ENCODE measurements around the gene CALR3.

Gene CALR3

GRCh38 chr19:16458391-16459341 is 37.3 kb downstream of the CALR3 start:
- no peak for TF ChIP-seq TEAD4 (IDR thresholded peaks at IDR 0.05)
- no peak for TF ChIP-seq TAF1 (IDR thresholded peaks at IDR 0.05; ENCODE audit: low read depth)
- no peak for TF ChIP-seq MAX (IDR thresholded peaks at IDR 0.05)
- TF ChIP-seq TCF12 (IDR thresholded peaks at IDR 0.05; ENCODE audit: low read depth) = no peak
- no peak for TF ChIP-seq EP300 (IDR thresholded peaks at IDR 0.05; ENCODE audit: borderline replicate concordance)
- no peak for TF ChIP-seq RAD21 (IDR thresholded peaks at IDR 0.05; ENCODE audit: low read depth)
- TF ChIP-seq YY1 (IDR thresholded peaks at IDR 0.05; ENCODE audit: low read depth) = no peak
- TF ChIP-seq USF1 (IDR thresholded peaks at IDR 0.05) = no peak
- no peak for TF ChIP-seq REST (IDR thresholded peaks at IDR 0.05; ENCODE audit: low read depth)
- TF ChIP-seq CEBPB (IDR thresholded peaks at IDR 0.05) = no peak
- no peak for TF ChIP-seq NFIC (IDR thresholded peaks at IDR 0.05)
- TF ChIP-seq ZBTB7A (IDR thresholded peaks at IDR 0.05; ENCODE audit: low read depth) = no peak
- no peak for TF ChIP-seq FOXM1 (IDR thresholded peaks at IDR 0.05; ENCODE audit: borderline replicate concordance, low read depth)
- no peak for TF ChIP-seq CREB1 (IDR thresholded peaks at IDR 0.05; ENCODE audit: low read depth)
- TF ChIP-seq EGR1 (IDR thresholded peaks at IDR 0.05) = no peak

- TF ChIP-seq REST (IDR thresholded peaks at IDR 0.05; ENCODE audit: low read depth) = no peak
- TF ChIP-seq YY1 (IDR thresholded peaks at IDR 0.05; ENCODE audit: low read depth) = 0 out of 2 replicates have a peak, but pooled peaks have one; percentile 8
- no peak for TF ChIP-seq TEAD4 (IDR thresholded peaks at IDR 0.05)
- no peak for TF ChIP-seq CEBPB (IDR thresholded peaks at IDR 0.05)
Measured at GRCh38 chr19:16457954-16458331, 38.0 kb downstream of the CALR3 start.

GRCh38 chr19:16457195-16457953 is 38.6 kb downstream of the CALR3 start:
- TF ChIP-seq CEBPB (IDR thresholded peaks at IDR 0.05) (no peak), TCF12 (IDR thresholded peaks at IDR 0.05; ENCODE audit: low read depth) (peak; percentile 88), YY1 (IDR thresholded peaks at IDR 0.05; ENCODE audit: low read depth) (peak; percentile 43; the same call in 1 of the 2 replicates), USF1 (IDR thresholded peaks at IDR 0.05) (no peak), ZBTB7A (IDR thresholded peaks at IDR 0.05; ENCODE audit: low read depth) (peak; percentile 86; the same call in 1 of the 2 replicates), TAF1 (IDR thresholded peaks at IDR 0.05; ENCODE audit: low read depth) (no peak), TEAD4 (IDR thresholded peaks at IDR 0.05) (peak; percentile 74; the same call in 1 of the 2 replicates), MAX (IDR thresholded peaks at IDR 0.05) (peak; percentile 47; the same call in 1 of the 2 replicates), EP300 (IDR thresholded peaks at IDR 0.05; ENCODE audit: borderline replicate concordance) (peak; percentile 74), NFIC (IDR thresholded peaks at IDR 0.05) (peak; percentile 84), EGR1 (IDR thresholded peaks at IDR 0.05) (0 out of 2 replicates have a peak, but pooled peaks have one; percentile 8), FOXM1 (IDR thresholded peaks at IDR 0.05; ENCODE audit: borderline replicate concordance, low read depth) (peak; percentile 74; the same call in 1 of the 2 replicates), CREB1 (IDR thresholded peaks at IDR 0.05; ENCODE audit: low read depth) (no peak), RAD21 (IDR thresholded peaks at IDR 0.05; ENCODE audit: low read depth) (no peak)

- TF ChIP-seq EGR1 (IDR thresholded peaks at IDR 0.05) (no peak), MAX (IDR thresholded peaks at IDR 0.05) (peak; percentile 14; the same call in 1 of the 2 replicates)
Measured at GRCh38 chr19:16456652-16457194, 39.2 kb downstream of the CALR3 start.

- TF ChIP-seq EGR1 (IDR thresholded peaks at IDR 0.05) (no peak), RAD21 (IDR thresholded peaks at IDR 0.05; ENCODE audit: low read depth) (no peak), MAX (IDR thresholded peaks at IDR 0.05) (no peak), TAF1 (IDR thresholded peaks at IDR 0.05; ENCODE audit: low read depth) (no peak), FOXM1 (IDR thresholded peaks at IDR 0.05; ENCODE audit: borderline replicate concordance, low read depth) (no peak), CREB1 (IDR thresholded peaks at IDR 0.05; ENCODE audit: low read depth) (no peak), YY1 (IDR thresholded peaks at IDR 0.05; ENCODE audit: low read depth) (no peak), TCF12 (IDR thresholded peaks at IDR 0.05; ENCODE audit: low read depth) (no peak), ZBTB7A (IDR thresholded peaks at IDR 0.05; ENCODE audit: low read depth) (no peak), NFIC (IDR thresholded peaks at IDR 0.05) (no peak), USF1 (IDR thresholded peaks at IDR 0.05) (no peak)
Measured at GRCh38 chr19:16455489-16455888, 40.5 kb downstream of the CALR3 start.
